Body of pancreas (tissue), 4 donors: ENCODE measurements around the gene ARHGAP15.

Experiments
- CTCF ChIP-seq, 7 experiments: fragments of 450-650 bp in 4 of 7; fragments of 200-600 bp in 3 of 7; sonication (generic) in 3 of 7; IDR thresholded peaks; one replicate each; pipeline ENCODE4 v1.5.1; 2016 to 2019; ENCODE audit warnings: antibody characterized with exemption in 7 of 7
- POLR2A ChIP-seq, 3 donors: fragments of 450-650 bp; IDR thresholded peaks; one replicate each; pipeline ENCODE4 v1.6.1; 2016; ENCODE audit warnings: antibody characterized with exemption in 3 of 3, mild to moderate bottlenecking in 2 of 3

- TF ChIP-seq CTCF (IDR thresholded peaks at IDR 0.05): no peak
- no peak for TF ChIP-seq POLR2A (IDR thresholded peaks at IDR 0.05)
These were observed 89.4 kb downstream of the ARHGAP15 start for GRCh38 chr2:143218621-143219020.
